Choroid plexus epithelial cell (primary cell): ENCODE results near the gene ETV6.
A peak's percentile ranks its signal among the peaks of the same experiment; 100 is the strongest.

Experiments used
- DNase-seq: peaks from one replicate; pipeline ENCODE4 v3.0.0-alpha.2; 2010; ENCODE audit warnings: low read depth
- H3K4me3 ChIP-seq: 2 replicates; pipeline ENCODE4 v1.5.1; 2011; ENCODE audit warnings: low read depth, mild to moderate bottlenecking, control low read depth, low read length, moderate library complexity
- CTCF ChIP-seq: conservative IDR thresholded peaks from 2 replicates; pipeline ENCODE4 v1.5.1; 2011; ENCODE audit warnings: low read depth, mild to moderate bottlenecking, control low read depth, inconsistent platforms, low read length, moderate library complexity

The ETV6 gene

GRCh38 chr12:11755302-11755930 lies 105.9 kb downstream of the ETV6 start:
- H3K4me3 ChIP-seq: no peak overlapping the region
- DNase-seq: peak; percentile 31
- no peak for TF ChIP-seq CTCF

- TF ChIP-seq CTCF: no peak
- DNase-seq: no peak
- H3K4me3 ChIP-seq: no peak overlapping the region
Measured at GRCh38 chr12:11756022-11756421, 106.5 kb downstream of the ETV6 start.

GRCh38 chr12:11756523-11756922 lies 107.0 kb downstream of the ETV6 start:
- no peak for DNase-seq
- no peak for TF ChIP-seq CTCF
- no peak overlapping the region for H3K4me3 ChIP-seq

- DNase-seq: no peak
- no peak for TF ChIP-seq CTCF
- H3K4me3 ChIP-seq: no peak overlapping the region
Measured at GRCh38 chr12:11757095-11757494, 107.6 kb downstream of the ETV6 start.

- H3K4me3 ChIP-seq: no peak overlapping the region
- DNase-seq: no peak
- TF ChIP-seq CTCF: no peak
Measured at GRCh38 chr12:11757531-11757930, 108.1 kb downstream of the ETV6 start.

- TF ChIP-seq CTCF: no peak
- H3K4me3 ChIP-seq: no peak overlapping the region
- DNase-seq: no peak
Measured at GRCh38 chr12:11758087-11758486, 108.6 kb downstream of the ETV6 start.

GRCh38 chr12:11758510-11759493 lies 109.3 kb downstream of the ETV6 start:
- no peak for TF ChIP-seq CTCF
- peak; percentile 67 for DNase-seq
- H3K4me3 ChIP-seq: no peak overlapping the region
